GM12865 (cell line): ENCODE results near the gene TUBGCP6.

Experiments
- DNase-seq: peaks from one replicate; pipeline ENCODE4 v3.0.0; 2010; ENCODE audit warnings: low read depth
- H3K4me3 ChIP-seq: 2 replicates; pipeline ENCODE4 v1.5.1; 2011; ENCODE audit warnings: mild to moderate bottlenecking, low read depth, low read length, control low read depth
- TF ChIP-seq, protein P1 (sequence below): IDR thresholded peaks from 2 replicates; pipeline ENCODE4 v1.5.1; 2011; ENCODE audit warnings: low read length, control low read depth, low read depth, inconsistent platforms; ENCODE audit not compliant: insufficient read depth; ENCODE audit errors: missing control alignments

Gene TUBGCP6

DNA sequence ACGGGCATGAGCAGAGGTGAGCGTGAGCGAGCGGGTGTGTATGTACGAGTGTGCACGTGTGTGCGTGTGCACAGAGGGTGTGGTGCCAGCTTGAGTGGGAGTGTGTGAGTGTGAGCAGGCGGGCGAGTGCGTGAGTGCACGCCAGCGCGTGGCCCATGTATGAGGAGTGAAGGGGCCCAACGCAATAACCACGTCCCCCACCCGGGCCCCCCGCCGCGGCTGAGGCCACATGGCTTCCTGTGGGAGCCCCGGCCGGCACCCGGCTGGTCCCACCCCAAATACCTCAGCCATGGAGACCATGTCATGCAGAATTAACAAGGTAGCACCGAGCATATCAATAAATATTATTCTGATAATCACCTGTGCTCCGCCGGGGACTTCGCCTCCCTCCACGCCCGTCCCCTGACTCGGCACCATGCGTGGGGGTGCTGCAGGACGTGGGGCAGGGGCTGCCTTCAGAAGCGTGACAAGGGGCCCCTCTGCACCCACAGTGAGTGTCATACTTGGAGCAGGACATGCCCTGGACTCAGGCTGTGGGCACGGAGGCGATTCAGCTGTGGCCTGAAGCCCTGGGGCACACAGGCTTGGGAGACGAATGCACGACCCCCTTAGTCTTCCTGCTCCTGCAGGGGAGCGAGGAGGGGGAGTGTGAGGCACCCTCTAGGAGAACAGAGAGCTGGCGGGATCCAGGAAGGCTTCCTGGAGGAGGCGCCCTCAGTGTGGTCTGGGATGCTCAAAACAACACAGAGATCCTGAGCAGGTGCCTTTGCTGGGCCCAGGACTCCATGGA, 64.7 kb downstream of the TUBGCP6 start:
- TF ChIP-seq, protein P1, sequence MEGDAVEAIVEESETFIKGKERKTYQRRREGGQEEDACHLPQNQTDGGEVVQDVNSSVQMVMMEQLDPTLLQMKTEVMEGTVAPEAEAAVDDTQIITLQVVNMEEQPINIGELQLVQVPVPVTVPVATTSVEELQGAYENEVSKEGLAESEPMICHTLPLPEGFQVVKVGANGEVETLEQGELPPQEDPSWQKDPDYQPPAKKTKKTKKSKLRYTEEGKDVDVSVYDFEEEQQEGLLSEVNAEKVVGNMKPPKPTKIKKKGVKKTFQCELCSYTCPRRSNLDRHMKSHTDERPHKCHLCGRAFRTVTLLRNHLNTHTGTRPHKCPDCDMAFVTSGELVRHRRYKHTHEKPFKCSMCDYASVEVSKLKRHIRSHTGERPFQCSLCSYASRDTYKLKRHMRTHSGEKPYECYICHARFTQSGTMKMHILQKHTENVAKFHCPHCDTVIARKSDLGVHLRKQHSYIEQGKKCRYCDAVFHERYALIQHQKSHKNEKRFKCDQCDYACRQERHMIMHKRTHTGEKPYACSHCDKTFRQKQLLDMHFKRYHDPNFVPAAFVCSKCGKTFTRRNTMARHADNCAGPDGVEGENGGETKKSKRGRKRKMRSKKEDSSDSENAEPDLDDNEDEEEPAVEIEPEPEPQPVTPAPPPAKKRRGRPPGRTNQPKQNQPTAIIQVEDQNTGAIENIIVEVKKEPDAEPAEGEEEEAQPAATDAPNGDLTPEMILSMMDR = no peak
- DNase-seq = no peak
- no peak overlapping the region for H3K4me3 ChIP-seq

DNA sequence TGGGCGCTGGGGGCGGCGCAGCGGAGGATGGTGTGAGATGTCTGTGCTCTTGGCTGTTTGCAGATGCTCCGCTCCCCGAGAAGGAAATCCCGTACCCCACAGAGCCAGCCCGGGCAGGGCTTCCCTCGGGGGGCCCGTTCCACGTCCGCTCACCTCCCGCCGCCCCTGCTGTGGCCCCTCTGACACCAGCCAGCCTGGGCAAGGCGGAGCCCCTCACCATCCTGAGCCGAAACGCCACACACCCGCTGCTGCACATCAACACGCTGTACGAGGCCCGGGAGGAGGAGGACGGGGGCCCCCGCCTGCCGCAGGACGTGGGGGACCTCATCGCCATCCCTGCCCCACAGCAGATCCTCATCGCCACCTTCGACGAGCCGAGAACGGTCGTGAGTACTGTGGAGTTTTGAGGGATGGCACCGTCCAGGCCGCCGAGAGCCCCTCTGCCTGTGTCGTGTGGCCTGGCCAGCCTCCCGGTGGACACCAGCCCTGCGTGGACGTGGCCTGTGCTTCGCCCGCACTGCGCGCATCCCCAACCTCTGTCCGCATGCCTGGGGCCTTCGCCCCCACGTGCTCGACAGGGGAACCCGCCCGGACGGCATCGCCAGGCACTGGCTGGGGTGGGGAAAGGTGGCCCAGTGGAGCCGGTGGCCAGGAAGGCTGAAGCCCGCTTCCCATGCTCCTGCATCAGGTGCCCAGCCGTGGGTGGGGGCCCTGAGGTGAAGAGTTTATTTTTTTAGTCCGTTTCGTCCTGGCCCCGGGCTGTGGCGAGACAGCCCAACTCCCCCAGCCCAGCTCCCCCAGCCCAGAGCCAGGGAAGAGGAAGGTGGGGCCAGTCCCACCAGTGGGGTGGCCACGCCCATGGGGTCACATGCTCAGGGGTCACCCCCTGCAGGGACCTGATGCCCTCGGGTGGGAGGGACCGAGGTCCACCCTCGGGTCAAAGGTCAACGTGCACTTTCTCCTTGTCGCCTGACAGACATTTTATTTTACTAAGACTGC, 65.7 kb downstream of the TUBGCP6 start:
- no peak overlapping the region for H3K4me3 ChIP-seq
- TF ChIP-seq, protein P1 = no peak
- DNase-seq = no peak

DNA sequence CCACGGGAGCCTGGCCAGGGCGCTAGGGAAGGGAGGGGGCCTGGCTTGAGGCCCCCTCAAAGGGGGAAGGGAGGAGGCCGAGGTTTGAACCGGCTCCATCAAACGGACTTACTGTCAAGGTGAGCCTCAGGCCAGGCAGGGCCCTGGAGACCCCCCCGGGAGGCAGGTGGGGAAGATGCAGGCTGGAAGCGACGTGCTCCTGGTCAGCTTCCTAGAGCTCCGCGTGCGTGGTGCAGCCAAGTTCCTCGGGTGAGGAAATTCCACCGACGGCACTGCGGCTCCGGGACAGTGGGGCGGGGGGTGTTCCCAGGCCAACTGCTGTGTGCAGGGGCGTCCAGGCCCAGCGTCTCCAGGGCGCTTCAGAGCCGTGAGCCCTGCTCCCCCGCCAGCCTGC, 66.4 kb downstream of the TUBGCP6 start:
- TF ChIP-seq, protein P1 = no peak
- no peak overlapping the region for H3K4me3 ChIP-seq
- no peak for DNase-seq

DNA sequence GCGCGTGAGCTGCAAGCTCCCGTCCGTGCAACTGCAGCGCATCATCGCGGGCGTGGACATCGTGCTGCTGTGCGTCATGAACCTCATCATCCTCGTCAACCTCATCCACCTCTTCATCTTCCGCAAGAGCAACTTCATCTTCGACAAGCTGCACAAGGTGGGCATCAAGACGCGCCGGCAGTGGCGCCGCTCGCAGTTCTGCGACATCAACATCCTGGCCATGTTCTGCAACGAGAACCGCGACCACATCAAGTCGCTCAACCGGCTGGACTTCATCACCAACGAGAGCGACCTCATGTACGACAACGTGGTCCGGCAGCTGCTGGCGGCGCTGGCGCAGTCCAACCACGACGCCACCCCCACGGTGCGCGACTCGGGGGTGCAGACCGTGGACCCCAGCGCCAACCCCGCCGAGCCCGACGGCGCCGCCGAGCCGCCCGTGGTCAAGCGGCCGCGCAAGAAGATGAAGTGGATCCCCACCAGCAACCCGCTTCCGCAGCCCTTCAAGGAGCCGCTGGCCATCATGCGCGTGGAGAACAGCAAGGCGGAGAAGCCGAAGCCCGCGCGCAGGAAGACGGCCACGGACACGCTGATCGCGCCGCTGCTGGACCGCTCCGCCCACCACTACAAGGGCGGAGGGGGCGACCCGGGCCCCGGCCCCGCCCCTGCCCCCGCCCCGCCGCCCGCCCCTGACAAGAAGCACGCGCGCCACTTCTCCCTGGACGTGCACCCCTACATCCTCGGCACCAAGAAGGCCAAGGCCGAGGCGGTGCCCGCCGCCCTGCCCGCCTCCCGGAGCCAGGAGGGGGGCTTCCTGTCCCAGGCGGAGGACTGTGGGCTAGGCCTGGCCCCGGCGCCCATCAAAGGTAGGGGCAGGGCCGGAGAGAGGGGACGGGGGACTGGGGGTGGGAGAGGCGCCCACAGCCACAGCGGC, 67.0 kb downstream of the TUBGCP6 start:
- no peak for DNase-seq
- no peak overlapping the region for H3K4me3 ChIP-seq
- TF ChIP-seq, protein P1 = no peak

DNA sequence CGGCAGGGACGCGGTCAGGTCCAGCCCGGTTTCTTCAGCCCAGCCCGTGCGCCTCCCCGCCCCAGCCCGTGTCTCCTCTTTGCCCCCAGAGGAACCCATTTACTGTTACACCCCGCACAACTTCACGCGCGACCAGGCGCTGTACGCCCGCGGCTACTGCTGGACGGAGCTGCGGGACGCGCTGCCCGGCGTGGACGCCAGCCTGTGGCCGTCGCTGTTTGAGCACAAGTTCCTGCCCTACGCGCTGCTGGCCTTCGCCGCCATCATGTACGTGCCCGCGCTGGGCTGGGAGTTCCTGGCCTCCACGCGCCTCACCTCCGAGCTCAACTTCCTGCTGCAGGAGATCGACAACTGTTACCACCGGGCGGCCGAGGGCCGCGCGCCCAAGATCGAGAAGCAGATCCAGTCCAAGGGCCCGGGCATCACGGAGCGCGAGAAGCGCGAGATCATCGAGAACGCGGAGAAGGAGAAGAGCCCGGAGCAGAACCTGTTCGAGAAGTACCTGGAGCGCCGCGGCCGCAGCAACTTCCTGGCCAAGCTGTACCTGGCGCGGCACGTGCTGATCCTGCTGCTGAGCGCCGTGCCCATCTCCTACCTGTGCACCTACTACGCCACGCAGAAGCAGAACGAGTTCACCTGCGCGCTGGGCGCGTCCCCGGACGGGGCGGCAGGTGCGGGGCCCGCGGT, 67.8 kb downstream of the TUBGCP6 start:
- no peak overlapping the region for H3K4me3 ChIP-seq
- TF ChIP-seq, protein P1 = no peak
- DNase-seq = no peak
